Embryonic facial prominence (tissue), 1 donor: ENCODE measurements around the gene DDX53.

Source experiments
- DNase-seq: peaks from one replicate; pipeline ENCODE4 v3.0.0-alpha.2; 2016; ENCODE audit errors: extremely low spot score

Gene DDX53

DNA sequence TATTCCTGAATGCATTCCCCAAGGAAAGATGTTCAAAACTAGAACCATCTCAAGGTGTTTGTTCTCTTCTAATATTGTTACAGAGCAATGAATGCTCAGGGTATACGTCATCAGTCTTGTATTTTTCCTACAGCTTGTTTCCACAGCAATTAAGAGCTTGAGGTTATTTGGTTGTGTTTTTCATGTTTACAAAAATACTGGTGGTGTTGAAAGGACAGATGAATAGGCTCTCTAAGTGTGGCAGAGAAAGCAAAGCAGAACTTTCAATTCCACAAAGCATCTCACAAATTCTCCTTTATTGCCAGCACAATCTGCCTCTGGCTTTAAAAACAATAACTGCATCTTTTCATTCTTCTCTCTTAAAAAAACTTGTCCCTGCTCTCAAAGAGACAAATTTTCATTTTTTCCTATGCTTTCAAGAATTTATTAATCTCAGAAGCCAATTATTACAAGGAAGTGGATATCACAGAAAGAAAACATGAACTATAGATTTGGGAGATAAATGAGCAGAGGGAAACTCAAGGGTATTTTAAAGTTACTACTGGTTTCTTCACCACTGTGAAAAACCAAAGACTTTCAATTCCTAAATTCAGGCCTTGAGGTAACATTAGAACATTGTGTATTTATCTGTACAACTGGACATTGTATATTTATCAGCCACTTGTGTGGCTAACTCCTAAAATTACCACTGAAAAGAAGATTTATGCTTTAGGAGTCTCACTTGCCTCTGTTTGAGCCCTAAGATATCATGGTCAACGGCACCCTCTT, 49.2 kb downstream of the DDX53 start:
- no peak for DNase-seq

DNA sequence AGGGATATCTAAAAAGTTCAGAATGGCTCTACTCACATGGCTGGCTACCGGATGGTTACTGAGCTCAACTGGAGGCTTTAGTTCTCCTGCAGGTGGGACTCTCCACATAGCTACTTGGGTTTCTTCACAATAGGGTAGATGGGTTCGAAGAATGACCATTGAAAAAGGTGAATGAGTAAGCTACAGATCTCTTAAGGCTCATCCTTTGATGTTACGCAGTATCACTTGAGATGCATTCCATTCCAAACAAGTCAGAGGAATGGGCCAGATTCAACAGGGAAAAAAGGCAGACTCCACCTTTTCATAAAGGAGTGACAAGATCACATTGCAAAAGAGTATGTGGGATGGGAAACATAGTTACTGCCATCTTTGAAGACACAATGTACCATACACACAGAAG, 52.6 kb downstream of the DDX53 start:
- DNase-seq = no peak
